Measurements from ENCODE around the gene SEMA4B. TPM values are rescaled to one million over a fixed set of nuclear protein-coding genes. Genes with fewer than 3 reads are reported as not detected.

Gene SEMA4B
- total RNA-seq, 2 donors from 2014 or later = 26.9 to 38.4 TPM

- Histone ChIP-seq H3K9me3 (no peaks in the 10 kb centered on the region), H3K27me3 (replicated peaks; ENCODE audit: insufficient read depth) (no peaks in the 10 kb centered on the region), H3K4me1 (ENCODE audit: control insufficient read depth in 1 of 2, low read depth in 2 of 2) (peaks cover 6 to 13% of the 10 kb centered on the region in 2 donors), H3K4me3 (no peak overlapping the region), H3K27ac (peak overlapping the region; percentile 15 to 55), H3K36me3 (no peaks in the 10 kb centered on the region)
- no peak for DNase-seq (ENCODE audit: low spot score)
- no peak for ATAC-seq (ENCODE audit: insufficient number of reproducible peaks, low FRiP score, low read depth)
- no peak for TF ChIP-seq CTCF (IDR thresholded peaks at IDR 0.05)
These were observed 36.0 kb upstream of the SEMA4B start for GRCh38 chr15:90165157-90165556.

- Histone ChIP-seq H3K4me3 (no peak overlapping the region), H3K9me3 (no peaks in the 10 kb centered on the region), H3K36me3 (no peaks in the 10 kb centered on the region), H3K4me1 (ENCODE audit: control insufficient read depth in 1 of 2, low read depth in 2 of 2) (peaks cover 6 to 13% of the 10 kb centered on the region in 2 donors), H3K27me3 (replicated peaks; ENCODE audit: insufficient read depth) (no peaks in the 10 kb centered on the region), H3K27ac (peak overlapping the region in 1 of 2 donors; percentile 55)
- TF ChIP-seq CTCF (IDR thresholded peaks at IDR 0.05) = no peak
- ATAC-seq (ENCODE audit: insufficient number of reproducible peaks, low FRiP score, low read depth) (peak; percentile 88), DNase-seq (ENCODE audit: low spot score) (peak; percentile 71)
These were observed 35.3 kb upstream of the SEMA4B start for GRCh38 chr15:90165659-90166489.

GRCh38 chr15:90167121-90167520 is 34.0 kb upstream of the SEMA4B start:
- H3K4me3 ChIP-seq = no peak overlapping the region
- no peaks in the 10 kb centered on the region for H3K27me3 ChIP-seq (replicated peaks; ENCODE audit: insufficient read depth)
- no peaks in the 10 kb centered on the region for H3K36me3 ChIP-seq
- DNase-seq (ENCODE audit: low spot score) (no peak), ATAC-seq (ENCODE audit: insufficient number of reproducible peaks, low FRiP score, low read depth) (no peak)
- no peak for TF ChIP-seq CTCF (IDR thresholded peaks at IDR 0.05)
- peaks cover 6 to 13% of the 10 kb centered on the region in 2 donors for H3K4me1 ChIP-seq (ENCODE audit: control insufficient read depth in 1 of 2, low read depth in 2 of 2)
- no peaks in the 10 kb centered on the region for H3K9me3 ChIP-seq
- no peak overlapping the region for H3K27ac ChIP-seq

GRCh38 chr15:90171623-90172022 is 29.5 kb upstream of the SEMA4B start:
- Histone ChIP-seq H3K36me3 (no peaks in the 10 kb centered on the region), H3K27me3 (replicated peaks; ENCODE audit: insufficient read depth) (no peaks in the 10 kb centered on the region), H3K27ac (no peak overlapping the region), H3K4me3 (no peak overlapping the region), H3K9me3 (no peaks in the 10 kb centered on the region), H3K4me1 (ENCODE audit: control insufficient read depth in 1 of 2, low read depth in 2 of 2) (peaks cover 12 to 20% of the 10 kb centered on the region in 2 donors)
- DNase-seq (ENCODE audit: low spot score) (no peak), ATAC-seq (ENCODE audit: insufficient number of reproducible peaks, low FRiP score, low read depth) (no peak)
- TF ChIP-seq CTCF (IDR thresholded peaks at IDR 0.05) = no peak

- H3K27ac ChIP-seq = no peak overlapping the region
- H3K36me3 ChIP-seq = no peaks in the 10 kb centered on the region
- H3K4me3 ChIP-seq = no peak overlapping the region
- DNase-seq (ENCODE audit: low spot score) (no peak), ATAC-seq (ENCODE audit: insufficient number of reproducible peaks, low FRiP score, low read depth) (no peak)
- no peak for TF ChIP-seq CTCF (IDR thresholded peaks at IDR 0.05)
- H3K4me1 ChIP-seq (ENCODE audit: control insufficient read depth in 1 of 2, low read depth in 2 of 2) = peaks cover 12 to 20% of the 10 kb centered on the region in 2 donors
- no peaks in the 10 kb centered on the region for H3K9me3 ChIP-seq
- no peaks in the 10 kb centered on the region for H3K27me3 ChIP-seq (replicated peaks; ENCODE audit: insufficient read depth)
These were observed 27.8 kb upstream of the SEMA4B start for GRCh38 chr15:90173372-90173771.

All from thoracic aorta (tissue), 2 donors.